Ectodermal cell (in vitro differentiated cells): ENCODE data around the gene LRRC26.

Experiments
- H3K27ac ChIP-seq: 2 replicates; pipeline ENCODE4 v1.7.0; 2013; ENCODE audit warnings: mild to moderate bottlenecking, low read depth, low read length; ENCODE audit not compliant: insufficient read depth, poor library complexity, severe bottlenecking
- H3K27me3 ChIP-seq: 2 replicates; pipeline ENCODE4 v1.7.0; 2013; ENCODE audit warnings: mild to moderate bottlenecking, low read length; ENCODE audit not compliant: insufficient read depth, control insufficient read depth, poor library complexity, severe bottlenecking
- H3K36me3 ChIP-seq: one replicate; pipeline ENCODE4 v1.7.0; 2013; ENCODE audit warnings: low read length; ENCODE audit not compliant: control insufficient read depth, insufficient read depth
- H3K4me1 ChIP-seq: one replicate; pipeline ENCODE4 v1.7.0; 2013; ENCODE audit warnings: low read length; ENCODE audit not compliant: control insufficient read depth, insufficient read depth
- H3K4me3 ChIP-seq: 2 replicates; pipeline ENCODE4 v1.7.0; 2013; ENCODE audit warnings: low read depth, low read length, control low read depth; ENCODE audit not compliant: insufficient read depth
- H3K9me3 ChIP-seq: 2 replicates; pipeline ENCODE4 v1.7.0; 2013; ENCODE audit warnings: mild to moderate bottlenecking, low read length, moderate library complexity; ENCODE audit not compliant: control insufficient read depth
- WGBS, 2 experiments: methylation state at CpG; one replicate each; pipeline ENCODE4 v1.1.7; 2013; ENCODE audit warnings: missing lambda C conversion rate in 2 of 2; 5-methylcytosine and 5-hydroxymethylcytosine counted together

LRRC26 gene

DNA sequence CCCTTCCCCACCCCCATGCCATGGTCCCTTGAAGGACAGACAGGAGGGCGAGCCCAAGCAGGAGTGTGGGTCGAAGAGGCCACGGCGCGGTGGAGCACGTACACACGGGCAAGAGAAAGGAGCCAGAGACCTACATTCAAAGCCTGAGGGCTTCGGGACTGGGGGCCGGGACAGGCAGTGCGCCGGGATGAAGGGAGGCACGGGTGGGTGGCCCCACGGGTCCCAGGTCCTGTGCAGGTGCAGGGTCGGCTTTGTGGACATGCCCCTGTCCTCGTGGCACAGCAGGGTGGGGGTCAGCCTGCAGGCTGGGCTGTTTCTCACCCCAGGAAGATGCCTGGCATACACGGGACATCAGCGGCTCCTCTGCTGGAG lies 9.8 kb downstream of the LRRC26 start:
- Histone ChIP-seq H3K36me3 (no peaks in the 10 kb centered on the region), H3K27me3 (peaks cover 100% of the 10 kb centered on the region), H3K4me3 (no peak overlapping the region), H3K9me3 (no peaks in the 10 kb centered on the region), H3K27ac (no peak overlapping the region), H3K4me1 (no peaks in the 10 kb centered on the region)
- 70 to 73% methylated on average over 17 of the region's 17 CpGs for WGBS, 2 experiments

DNA sequence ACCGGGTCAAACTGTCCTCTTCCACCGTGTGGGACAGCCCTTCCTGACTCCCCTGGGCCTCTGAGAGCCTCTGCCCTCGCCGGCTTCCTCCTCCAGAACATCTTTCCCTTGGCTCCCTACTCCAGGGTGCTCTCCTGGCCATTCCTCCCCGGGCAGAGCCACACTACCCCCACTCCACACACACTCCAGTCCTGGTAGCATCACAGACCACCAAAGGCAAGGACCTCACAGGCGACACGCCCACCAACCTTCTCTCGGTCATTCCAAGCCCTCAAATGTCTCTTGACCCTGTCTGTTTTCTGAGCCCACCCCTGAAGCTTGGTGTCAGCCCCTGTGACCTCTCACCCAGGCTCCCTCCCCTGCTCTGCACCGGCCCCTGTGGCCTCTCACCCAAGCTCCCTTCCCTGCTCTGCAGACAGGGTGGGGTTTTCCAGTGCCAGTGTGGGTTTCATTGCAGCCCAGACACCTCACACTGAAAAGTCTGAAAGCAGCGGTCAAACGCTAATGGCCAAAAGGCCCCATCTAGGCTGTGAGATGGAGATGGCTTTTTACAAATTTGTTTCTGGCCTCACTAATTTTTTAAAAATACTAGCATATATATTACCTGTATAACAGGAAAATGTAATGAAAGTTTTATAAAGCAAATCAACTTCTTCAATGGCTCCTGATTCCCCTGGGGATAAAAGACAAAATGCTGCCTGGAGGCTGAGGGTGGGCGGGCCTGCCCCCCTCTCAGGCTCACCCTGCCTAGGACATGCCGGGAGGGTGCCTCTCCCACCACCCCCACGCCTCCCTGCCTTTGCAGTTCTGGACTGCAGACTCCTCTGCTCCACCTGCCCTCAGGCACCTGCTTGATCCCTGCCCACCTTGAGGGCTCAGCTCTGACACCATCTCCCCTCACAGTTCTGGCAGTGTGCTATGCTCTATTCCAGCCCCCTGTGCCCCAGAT lies 10.5 kb downstream of the LRRC26 start:
- WGBS, 2 experiments: 50 to 52% methylated on average over 14 of the region's 14 CpGs

DNA sequence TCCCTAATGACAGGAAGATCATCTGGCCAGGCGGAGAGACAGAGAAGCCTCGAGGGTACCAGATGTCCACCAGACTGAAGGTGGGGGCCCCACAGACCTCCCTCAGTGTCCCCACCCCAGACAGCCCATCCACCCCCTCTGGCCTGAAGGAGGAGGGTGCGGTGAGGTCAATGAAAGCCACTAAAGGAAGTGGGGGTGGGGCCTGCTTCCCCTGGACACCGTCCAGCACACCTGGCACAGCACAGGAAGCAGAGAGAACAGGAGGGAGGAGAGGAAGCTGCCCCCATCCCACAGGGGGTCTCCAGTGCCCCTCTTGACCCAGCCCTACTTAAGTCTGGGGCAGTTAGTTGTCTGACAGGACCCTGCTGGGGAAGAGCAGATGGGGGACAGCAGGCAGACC lies 11.2 kb downstream of the LRRC26 start:
- Histone ChIP-seq H3K27ac (no peak overlapping the region), H3K4me1 (no peaks in the 10 kb centered on the region), H3K9me3 (no peaks in the 10 kb centered on the region), H3K27me3 (peaks cover 91% of the 10 kb centered on the region), H3K4me3 (no peak overlapping the region), H3K36me3 (no peaks in the 10 kb centered on the region)
- WGBS, 2 experiments: 54 to 55% methylated on average over 4 of the region's 4 CpGs

More for the DNA sequence above, 10.5 kb downstream of the LRRC26 start:
- Histone ChIP-seq H3K36me3 (no peaks in the 10 kb centered on the region), H3K27ac (no peak overlapping the region), H3K27me3 (peaks cover 99% of the 10 kb centered on the region), H3K4me1 (no peaks in the 10 kb centered on the region), H3K4me3 (no peak overlapping the region), H3K9me3 (no peaks in the 10 kb centered on the region)

DNA sequence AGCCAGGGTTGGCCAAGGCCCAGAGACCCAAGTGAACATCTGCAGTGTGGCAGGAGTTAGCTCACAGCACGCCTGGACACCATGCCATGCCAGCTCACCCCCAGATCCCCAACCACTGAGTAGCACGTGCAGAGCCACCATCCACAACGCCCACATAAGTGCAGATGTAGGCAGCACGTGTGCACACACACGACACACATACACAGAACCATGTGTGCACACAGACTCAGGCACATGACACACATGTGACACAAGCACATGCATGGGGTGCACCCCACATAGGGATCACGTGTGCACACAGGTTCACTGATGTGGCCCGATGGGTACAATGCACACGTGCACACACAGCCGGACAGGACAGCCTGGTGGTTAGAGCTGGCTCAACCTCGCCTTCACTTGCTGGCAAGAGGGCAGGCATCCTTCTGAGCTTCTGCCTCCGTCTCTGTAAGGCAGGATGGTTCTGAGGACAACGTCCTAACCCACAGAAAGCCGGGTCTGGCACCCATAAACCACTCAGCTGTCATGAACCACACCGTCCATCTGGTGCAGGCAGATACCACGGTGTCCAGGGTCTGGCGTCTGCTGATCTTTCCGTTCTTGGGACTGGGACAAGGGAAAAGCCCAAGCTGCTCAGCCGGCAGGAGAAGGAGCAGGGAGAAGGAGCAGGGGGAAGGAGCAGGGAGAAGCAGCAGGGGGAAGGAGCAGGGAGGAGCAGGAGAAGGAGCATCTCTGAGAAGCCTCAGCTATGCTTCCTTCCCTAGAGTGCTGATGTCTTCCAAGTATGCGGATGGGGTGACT lies 12.0 kb downstream of the LRRC26 start:
- H3K4me3 ChIP-seq: no peak overlapping the region
- no peaks in the 10 kb centered on the region for H3K9me3 ChIP-seq
- H3K27ac ChIP-seq: no peak overlapping the region
- no peaks in the 10 kb centered on the region for H3K36me3 ChIP-seq
- peaks cover 83% of the 10 kb centered on the region for H3K27me3 ChIP-seq
- 73 to 74% methylated on average over 19 of the region's 19 CpGs for WGBS, 2 experiments
- no peaks in the 10 kb centered on the region for H3K4me1 ChIP-seq

DNA sequence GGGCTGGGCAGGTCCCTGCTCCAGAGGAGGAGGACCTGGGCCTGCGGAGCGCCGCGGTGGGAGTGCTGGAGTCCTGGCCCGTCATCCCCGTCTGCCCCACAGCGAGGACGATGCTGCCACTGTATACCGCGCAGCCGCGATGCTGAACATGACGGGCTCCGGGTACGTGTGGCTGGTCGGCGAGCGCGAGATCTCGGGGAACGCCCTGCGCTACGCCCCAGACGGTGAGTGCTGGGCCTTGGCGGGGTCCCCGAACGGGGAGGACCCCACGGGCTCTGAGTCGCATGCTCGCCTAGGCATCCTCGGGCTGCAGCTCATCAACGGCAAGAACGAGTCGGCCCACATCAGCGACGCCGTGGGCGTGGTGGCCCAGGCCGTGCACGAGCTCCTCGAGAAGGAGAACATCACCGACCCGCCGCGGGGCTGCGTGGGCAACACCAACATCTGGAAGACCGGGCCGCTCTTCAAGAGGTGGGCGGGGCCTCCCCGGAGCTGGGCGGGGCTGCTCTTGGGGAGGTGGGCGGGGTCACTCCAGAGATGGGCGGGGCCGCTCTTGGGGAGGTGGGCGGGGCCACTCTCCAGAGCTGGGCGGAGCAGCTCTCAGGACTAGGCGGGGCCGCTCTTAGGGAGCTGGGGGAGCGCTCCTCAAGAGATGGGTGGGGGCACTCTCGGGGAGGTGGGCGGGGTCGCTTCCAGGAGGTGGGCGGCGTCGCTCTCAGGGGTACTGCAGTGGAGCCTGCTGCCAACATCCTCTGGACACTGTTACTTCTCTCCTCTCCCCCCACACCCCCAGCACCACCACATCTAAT lies 13.1 kb downstream of the LRRC26 start:
- Histone ChIP-seq H3K4me3 (no peak overlapping the region), H3K36me3 (no peaks in the 10 kb centered on the region), H3K27ac (no peak overlapping the region), H3K27me3 (peaks cover 72% of the 10 kb centered on the region), H3K4me1 (no peaks in the 10 kb centered on the region), H3K9me3 (no peaks in the 10 kb centered on the region)
- WGBS, 2 experiments: 50 to 57% methylated on average over 65 of the region's 65 CpGs

DNA sequence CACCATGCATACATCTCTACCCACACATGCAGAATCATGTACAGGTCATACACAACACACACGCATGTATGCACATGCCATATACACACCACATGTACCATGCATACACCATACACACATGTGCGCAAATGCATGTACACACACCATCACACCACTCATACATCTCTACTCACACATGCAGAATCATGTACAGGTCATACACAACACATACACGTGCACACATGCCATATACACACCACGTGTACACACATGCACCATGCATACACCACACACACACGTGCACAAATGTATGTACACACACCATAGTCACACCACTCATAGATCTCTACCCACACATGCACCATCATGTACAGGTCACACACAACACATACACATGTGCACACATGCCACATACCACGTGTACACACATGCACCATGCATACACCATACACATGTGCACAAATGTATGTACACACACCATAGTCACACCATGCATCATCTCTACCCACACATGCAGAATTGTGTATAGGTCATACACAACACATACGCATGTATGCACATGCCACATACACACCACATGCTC lies 16.9 kb downstream of the LRRC26 start:
- Histone ChIP-seq H3K9me3 (no peaks in the 10 kb centered on the region), H3K27me3 (peaks cover 42% of the 10 kb centered on the region), H3K4me1 (no peaks in the 10 kb centered on the region), H3K4me3 (no peak overlapping the region), H3K36me3 (no peaks in the 10 kb centered on the region), H3K27ac (no peak overlapping the region)
- WGBS, 2 experiments: 89 to 91% methylated on average over 7 of the region's 7 CpGs

DNA sequence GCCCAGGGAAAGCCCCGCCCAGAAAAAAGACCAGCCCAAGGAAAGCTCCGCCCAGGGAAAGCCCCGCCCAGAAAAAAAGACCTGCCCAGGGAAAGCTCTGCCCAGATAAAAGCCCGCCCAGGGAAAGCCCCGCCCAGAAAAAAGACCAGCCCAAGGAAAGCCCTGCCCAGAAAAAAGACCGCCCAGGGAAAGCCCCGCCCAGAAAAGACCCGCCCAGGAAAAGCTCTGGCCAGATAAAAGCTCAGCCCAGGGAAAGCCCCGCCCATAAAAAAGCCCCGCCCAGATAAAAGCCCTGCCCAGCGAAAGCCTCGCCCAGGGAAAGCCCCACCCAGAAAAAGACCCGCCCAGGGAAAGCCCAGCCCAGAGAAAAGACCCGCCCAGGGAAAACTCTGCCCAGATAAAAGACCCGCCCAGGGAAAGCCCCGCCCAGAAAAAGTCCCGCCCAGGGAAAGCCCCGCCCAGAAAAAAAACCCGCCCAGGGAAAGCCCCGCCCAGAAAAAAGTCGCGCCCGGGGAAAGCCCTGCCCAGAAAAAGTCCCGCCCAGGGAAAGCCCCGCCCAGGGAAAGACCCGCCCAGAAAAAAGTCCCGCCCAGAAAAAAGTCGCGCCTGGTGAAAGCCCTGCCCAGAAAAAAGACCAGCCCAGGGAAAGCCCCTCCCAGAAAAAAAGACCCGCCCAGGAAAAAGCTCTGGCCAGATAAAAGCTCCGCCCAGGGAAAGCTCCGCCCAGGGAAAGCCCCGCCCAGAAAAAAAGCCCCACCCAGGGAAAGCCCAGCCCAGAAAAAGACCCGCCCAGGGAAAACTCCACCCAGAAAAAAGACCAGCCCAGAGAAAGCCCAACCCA lies 19.0 kb downstream of the LRRC26 start:
- no peaks in the 10 kb centered on the region for H3K9me3 ChIP-seq
- WGBS, 2 experiments: 69 to 70% methylated on average over 34 of the region's 34 CpGs
- H3K36me3 ChIP-seq: no peaks in the 10 kb centered on the region
- peaks cover 32% of the 10 kb centered on the region for H3K27me3 ChIP-seq
- no peaks in the 10 kb centered on the region for H3K4me1 ChIP-seq
- H3K27ac ChIP-seq: no peak overlapping the region
- no peak overlapping the region for H3K4me3 ChIP-seq

DNA sequence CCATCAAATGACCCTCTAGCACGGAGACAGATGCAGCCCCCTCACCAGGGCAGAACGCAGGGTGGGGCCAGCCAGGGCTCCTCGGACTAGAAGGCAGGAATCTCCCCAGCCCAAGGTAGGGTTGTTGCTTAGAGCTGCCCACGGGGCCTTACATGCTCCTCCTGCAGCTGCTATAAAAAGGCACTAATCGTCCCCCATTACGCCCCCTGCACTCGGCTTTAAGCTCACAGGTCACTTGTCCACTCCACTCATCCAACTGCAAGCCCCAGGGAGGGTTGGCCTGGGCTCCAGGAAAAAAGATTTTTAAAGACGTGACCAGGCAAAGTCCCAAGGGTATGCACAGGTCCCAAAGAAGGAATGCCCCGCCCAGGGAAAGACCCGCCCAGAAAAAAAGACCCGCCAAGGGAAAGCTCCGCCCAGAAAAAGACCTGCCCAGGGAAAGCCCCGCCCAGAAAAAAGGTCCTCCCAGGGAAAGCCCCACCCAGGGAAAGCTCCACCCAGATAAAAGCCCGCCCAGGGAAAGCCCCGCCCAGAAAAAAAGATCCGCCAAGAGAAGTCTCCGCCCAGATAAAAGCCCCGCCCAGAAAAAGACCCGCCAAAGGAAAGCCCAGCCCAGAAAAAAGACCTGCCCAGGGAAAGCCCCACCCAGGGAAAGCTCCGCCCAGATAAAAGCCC lies 19.8 kb downstream of the LRRC26 start:
- WGBS, 2 experiments: 82 to 84% methylated on average over 20 of the region's 20 CpGs

DNA sequence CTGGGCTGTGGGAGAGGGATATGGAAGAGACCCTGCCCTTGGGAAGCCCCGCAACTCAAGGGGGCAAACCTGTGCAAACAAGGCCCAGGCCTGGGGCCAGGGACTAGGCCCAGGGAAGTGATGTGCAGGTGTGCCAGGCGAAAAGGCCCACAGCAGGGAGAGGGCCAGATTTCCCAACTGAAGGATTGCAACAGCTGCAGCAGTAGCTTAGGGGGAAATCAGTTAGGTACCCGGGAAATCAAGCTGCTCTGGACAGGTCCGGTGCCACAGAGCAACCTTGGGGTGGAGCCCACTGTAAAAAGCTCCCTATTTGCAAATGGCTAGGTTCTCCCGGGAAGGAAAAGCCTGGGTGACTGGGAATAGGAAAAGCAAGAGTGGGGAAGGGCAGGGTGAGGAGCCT lies 20.5 kb downstream of the LRRC26 start:
- no peak overlapping the region for H3K4me3 ChIP-seq
- no peaks in the 10 kb centered on the region for H3K36me3 ChIP-seq
- no peak overlapping the region for H3K27ac ChIP-seq
- H3K27me3 ChIP-seq: peaks cover 23% of the 10 kb centered on the region
- H3K9me3 ChIP-seq: no peaks in the 10 kb centered on the region
- 84 to 90% methylated on average over 5 of the region's 5 CpGs for WGBS, 2 experiments
- no peaks in the 10 kb centered on the region for H3K4me1 ChIP-seq

More for the DNA sequence above, 19.8 kb downstream of the LRRC26 start:
- Histone ChIP-seq H3K27ac (no peak overlapping the region), H3K36me3 (no peaks in the 10 kb centered on the region), H3K4me1 (no peaks in the 10 kb centered on the region), H3K27me3 (peaks cover 28% of the 10 kb centered on the region), H3K4me3 (no peak overlapping the region), H3K9me3 (no peaks in the 10 kb centered on the region)
